Sigmoid colon (tissue), 7 donors: ENCODE measurements around the gene GPHB5. TPM values are rescaled to one million over a fixed set of nuclear protein-coding genes. Genes with fewer than 3 reads are reported as not detected.

Source experiments
- DNase-seq: peaks from one replicate; pipeline ENCODE4 v3.0.0-alpha.2; 2019
- H3K27ac ChIP-seq, 4 donors: fragments of 200-600 bp; sonication (generic); one replicate each; pipeline ENCODE4 v1.5.1; 2016 to 2019; ENCODE audit warnings: mild to moderate bottlenecking in 1 of 4
- H3K27me3 ChIP-seq, 3 donors: fragments of 200-600 bp; sonication (generic); one replicate each; pipeline ENCODE4 v1.5.1; 2019; ENCODE audit warnings: mild to moderate bottlenecking in 1 of 3
- H3K36me3 ChIP-seq, 4 donors: fragments of 200-600 bp; sonication (generic); one replicate each; pipeline ENCODE4 v1.5.1; 2016 to 2019
- H3K4me1 ChIP-seq, 4 donors: fragments of 200-600 bp; sonication (generic); one replicate each; pipeline ENCODE4 v1.5.1; 2017 to 2019
- H3K4me3 ChIP-seq, 4 donors: fragments of 200-600 bp; sonication (generic); one replicate each; pipeline ENCODE4 v1.5.1; 2017 to 2019; ENCODE audit warnings: mild to moderate bottlenecking in 2 of 4, moderate library complexity in 1 of 4
- H3K9me3 ChIP-seq, 4 donors: fragments of 200-600 bp in 3 of 4; sonication (generic) in 3 of 4; one replicate each; pipeline versions ENCODE4 v1.5.1 to v1.6.1; 2013 to 2019
- EP300 ChIP-seq, 4 donors: sonication (generic); formaldehyde crosslinking; IDR thresholded peaks; one replicate each; pipeline ENCODE4 v1.6.1; 2017; ENCODE audit warnings: antibody characterized with exemption in 4 of 4
- POLR2A ChIP-seq, 2 donors: fragments of 450-650 bp; IDR thresholded peaks; one replicate each; pipeline ENCODE4 v1.6.1; 2016; ENCODE audit warnings: antibody characterized with exemption in 2 of 2, mild to moderate bottlenecking in 2 of 2, moderate library complexity in 2 of 2
- POLR2AphosphoS5 ChIP-seq, 4 donors: sonication (generic); formaldehyde crosslinking; IDR thresholded peaks; one replicate each; pipeline ENCODE4 v1.6.1; 2017; ENCODE audit warnings: antibody characterized with exemption in 4 of 4
- WGBS, 2 donors: extraction: QIAGEN DNeasy Blood & Tissue Kit; methylation state at CpG; one replicate each; pipeline ENCODE4 v1.1.7; 2013; 5-methylcytosine and 5-hydroxymethylcytosine counted together
- intact Hi-C: fragments of 100-400 bp; cut with DNase I; formaldehyde crosslinking; loops from one replicate; pipeline ENCODE4 v1.15.1; 2023
- polyA plus RNA-seq, 3 donors: library from polyadenylated mRNA; stranded (reverse); fragments of 200-250 nt; gene quantifications; one replicate each; pipeline ENCODE4 v1.2.3, GENCODE V29; 2013
- total RNA-seq, 4 donors: library from RNA; depleted of rRNA; stranded (reverse); fragments of >200 nt; gene quantifications; one replicate each; pipeline ENCODE4 v1.1.0, GENCODE V29; 2016
- TF ChIP-seq, protein P1 (sequence below), 4 experiments: fragments of 450-650 bp in 3 of 4; fragments of 200-600 bp in 1 of 4; IDR thresholded peaks; one replicate each; pipeline ENCODE4 v1.5.1; 2016 to 2019; ENCODE audit warnings: antibody characterized with exemption in 4 of 4, mild to moderate bottlenecking in 3 of 4, moderate library complexity in 2 of 4
- donor health status: healthy with polysubstance abuse.
- donor health status: Bipolar disorder and iron deficiency.
- donor health status: healthy.

The GPHB5 gene
- total and polyA plus RNA-seq, 7 donors, result not detected

DNA sequence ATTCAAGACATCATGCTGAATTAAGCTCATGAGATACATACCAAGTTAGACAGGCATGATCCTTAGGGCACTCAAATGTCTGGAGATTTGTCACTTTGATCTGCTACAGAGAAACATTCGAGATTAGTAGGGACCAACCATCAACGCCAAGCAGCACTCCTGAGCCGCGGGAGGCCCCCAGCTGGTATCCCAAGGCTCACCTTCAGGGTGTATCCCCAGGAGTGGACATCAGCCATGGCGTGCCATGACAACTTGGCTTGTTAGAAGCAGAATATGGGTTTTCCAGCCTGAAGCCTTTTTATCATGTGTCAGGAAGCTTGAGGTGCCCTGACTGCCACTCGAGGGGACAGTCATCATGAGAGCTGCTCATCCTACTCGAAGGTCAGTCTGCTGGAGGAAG, 39.1 kb upstream of the GPHB5 start:
- H3K9me3 ChIP-seq, result no peaks in the 10 kb centered on the region
- no peak for DNase-seq
- H3K27ac ChIP-seq, result no peak overlapping the region
- no peaks in the 10 kb centered on the region for H3K36me3 ChIP-seq
- 93% methylated on average over 7 of the region's 7 CpGs for WGBS, 2 donors
- no peak overlapping the region for H3K4me3 ChIP-seq
- TF ChIP-seq POLR2A (IDR thresholded peaks at IDR 0.05) (no peak), POLR2AphosphoS5 (IDR thresholded peaks at IDR 0.05) (no peak), EP300 (IDR thresholded peaks at IDR 0.05) (no peak)
- TF ChIP-seq, protein P1, sequence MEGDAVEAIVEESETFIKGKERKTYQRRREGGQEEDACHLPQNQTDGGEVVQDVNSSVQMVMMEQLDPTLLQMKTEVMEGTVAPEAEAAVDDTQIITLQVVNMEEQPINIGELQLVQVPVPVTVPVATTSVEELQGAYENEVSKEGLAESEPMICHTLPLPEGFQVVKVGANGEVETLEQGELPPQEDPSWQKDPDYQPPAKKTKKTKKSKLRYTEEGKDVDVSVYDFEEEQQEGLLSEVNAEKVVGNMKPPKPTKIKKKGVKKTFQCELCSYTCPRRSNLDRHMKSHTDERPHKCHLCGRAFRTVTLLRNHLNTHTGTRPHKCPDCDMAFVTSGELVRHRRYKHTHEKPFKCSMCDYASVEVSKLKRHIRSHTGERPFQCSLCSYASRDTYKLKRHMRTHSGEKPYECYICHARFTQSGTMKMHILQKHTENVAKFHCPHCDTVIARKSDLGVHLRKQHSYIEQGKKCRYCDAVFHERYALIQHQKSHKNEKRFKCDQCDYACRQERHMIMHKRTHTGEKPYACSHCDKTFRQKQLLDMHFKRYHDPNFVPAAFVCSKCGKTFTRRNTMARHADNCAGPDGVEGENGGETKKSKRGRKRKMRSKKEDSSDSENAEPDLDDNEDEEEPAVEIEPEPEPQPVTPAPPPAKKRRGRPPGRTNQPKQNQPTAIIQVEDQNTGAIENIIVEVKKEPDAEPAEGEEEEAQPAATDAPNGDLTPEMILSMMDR (IDR thresholded peaks at IDR 0.05), result no peak
- no peaks in the 10 kb centered on the region for H3K4me1 ChIP-seq
- H3K27me3 ChIP-seq, result no peaks in the 10 kb centered on the region
- intact Hi-C loops, result no loop called here

DNA sequence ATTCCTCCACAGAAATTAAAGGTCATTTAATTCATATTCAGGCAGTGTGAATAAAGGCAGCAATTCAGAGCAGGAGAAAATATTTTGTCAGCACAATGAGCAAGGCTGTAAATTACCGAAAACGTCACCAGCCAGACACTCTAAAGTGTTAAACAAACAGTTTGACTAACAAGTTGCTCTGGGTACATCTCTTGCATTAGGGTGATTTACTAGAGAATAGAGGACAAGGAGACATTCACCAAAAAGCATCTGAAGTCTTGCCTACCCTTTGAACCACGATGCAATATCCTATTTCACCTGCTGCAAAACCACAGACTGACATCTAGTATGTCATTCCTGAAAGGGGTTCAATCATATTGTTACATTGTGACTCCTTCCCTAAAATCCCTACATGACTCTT, 27.1 kb upstream of the GPHB5 start:
- TF ChIP-seq POLR2A (IDR thresholded peaks at IDR 0.05) (no peak), EP300 (IDR thresholded peaks at IDR 0.05) (no peak), POLR2AphosphoS5 (IDR thresholded peaks at IDR 0.05) (no peak)
- TF ChIP-seq, protein P1 (IDR thresholded peaks at IDR 0.05), result no peak
- Histone ChIP-seq H3K4me3 (no peak overlapping the region), H3K27ac (no peak overlapping the region), H3K9me3 (no peaks in the 10 kb centered on the region), H3K36me3 (no peaks in the 10 kb centered on the region), H3K27me3 (peaks cover 0 to 2% (median 0%) of the 10 kb centered on the region in 3 donors), H3K4me1 (no peaks in the 10 kb centered on the region)
- 29 to 48% methylated on average over 3 of the region's 3 CpGs for WGBS, 2 donors
- intact Hi-C loops, result no loop called here
- no peak for DNase-seq

- H3K9me3 ChIP-seq, result no peaks in the 10 kb centered on the region
- H3K27me3 ChIP-seq, result peaks cover 0 to 2% (median 0%) of the 10 kb centered on the region in 3 donors
- no peaks in the 10 kb centered on the region for H3K36me3 ChIP-seq
- no peaks in the 10 kb centered on the region for H3K4me1 ChIP-seq
- no peak overlapping the region for H3K27ac ChIP-seq
- WGBS, 2 donors, result 77 to 81% methylated on average over 4 of the region's 4 CpGs
- no peak overlapping the region for H3K4me3 ChIP-seq
- DNase-seq, result no peak
- intact Hi-C loops, result no loop called here
- TF ChIP-seq EP300 (IDR thresholded peaks at IDR 0.05), result no peak
- TF ChIP-seq POLR2A (IDR thresholded peaks at IDR 0.05), result no peak
- TF ChIP-seq, protein P1 (IDR thresholded peaks at IDR 0.05), result no peak
- no peak for TF ChIP-seq POLR2AphosphoS5 (IDR thresholded peaks at IDR 0.05)
These were observed 25.6 kb upstream of the GPHB5 start for GRCh38 chr14:63344336-63344735.

DNA sequence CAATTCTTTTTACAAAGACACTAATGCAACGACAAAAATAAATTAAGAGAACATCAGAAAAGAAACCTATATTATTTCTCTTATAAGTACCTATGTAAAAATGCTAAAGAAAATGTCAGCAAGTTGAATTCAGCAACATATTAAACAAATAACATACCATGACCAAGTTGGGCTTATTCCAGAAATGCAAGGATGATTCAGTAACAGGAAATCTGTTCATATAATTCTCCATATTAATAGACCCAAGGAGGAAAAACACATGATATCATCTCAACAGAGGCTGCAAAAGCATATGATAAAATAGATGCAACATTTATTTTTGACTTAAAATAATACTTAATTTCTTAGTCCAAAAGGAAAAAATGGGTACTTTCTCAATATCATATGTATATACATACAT, 25.1 kb upstream of the GPHB5 start:
- no peak for TF ChIP-seq EP300 (IDR thresholded peaks at IDR 0.05)
- no peak for TF ChIP-seq POLR2A (IDR thresholded peaks at IDR 0.05)
- TF ChIP-seq, protein P1 (IDR thresholded peaks at IDR 0.05), result no peak
- TF ChIP-seq POLR2AphosphoS5 (IDR thresholded peaks at IDR 0.05), result no peak
- H3K4me3 ChIP-seq, result no peak overlapping the region
- H3K4me1 ChIP-seq, result no peaks in the 10 kb centered on the region
- H3K27me3 ChIP-seq, result no peaks in the 10 kb centered on the region
- intact Hi-C loops, result no loop called here
- no peaks in the 10 kb centered on the region for H3K36me3 ChIP-seq
- no peaks in the 10 kb centered on the region for H3K9me3 ChIP-seq
- no peak overlapping the region for H3K27ac ChIP-seq
- no peak for DNase-seq
- WGBS, 2 donors, result 84 to 91% methylated on average over 1 of the region's 1 CpG

DNA sequence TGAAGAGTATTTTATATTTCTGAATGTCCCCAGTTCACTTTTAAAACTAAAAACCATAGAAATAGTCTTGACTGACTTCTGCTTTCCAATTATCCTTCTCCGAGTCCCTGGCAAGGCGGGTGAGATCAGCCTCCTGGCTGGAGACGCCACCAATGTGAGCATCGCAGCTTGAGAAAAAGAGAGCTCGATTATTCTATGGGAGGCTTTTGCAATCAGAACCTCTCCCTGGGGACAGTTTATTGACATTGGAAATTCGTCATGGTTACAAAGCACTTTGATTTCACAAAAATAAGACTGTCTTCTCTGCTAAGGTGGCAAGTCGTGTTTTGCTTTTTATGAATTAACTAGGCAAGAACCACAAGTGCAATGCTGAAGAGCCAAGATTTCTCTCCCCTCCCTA, 23.6 kb upstream of the GPHB5 start:
- 68 to 80% methylated on average over 7 of the region's 7 CpGs for WGBS, 2 donors
- no peak overlapping the region for H3K4me3 ChIP-seq
- no peaks in the 10 kb centered on the region for H3K27me3 ChIP-seq
- H3K4me1 ChIP-seq, result no peaks in the 10 kb centered on the region
- H3K27ac ChIP-seq, result no peak overlapping the region
- TF ChIP-seq POLR2AphosphoS5 (IDR thresholded peaks at IDR 0.05) (no peak), EP300 (IDR thresholded peaks at IDR 0.05) (no peak), POLR2A (IDR thresholded peaks at IDR 0.05) (no peak)
- TF ChIP-seq, protein P1 (IDR thresholded peaks at IDR 0.05), result no peak
- no peak for DNase-seq
- no peaks in the 10 kb centered on the region for H3K36me3 ChIP-seq
- H3K9me3 ChIP-seq, result no peaks in the 10 kb centered on the region
- intact Hi-C loops, result no loop called here
